GM10248 (cell line): ENCODE results near the gene TMC2.

Source experiments
- CTCF ChIA-PET: fragments of 300-600 bp; sonication (Branson Sonifier 250); formaldehyde crosslinking; extraction: SDS; loops from one replicate; lab custom pipeline; 2021; ENCODE audit warnings: antibody characterized with exemption; lab: Yijun Ruan, JAX
- POLR2A ChIA-PET: fragments of 350-650 bp; sonication (Branson Sonifier 250); formaldehyde crosslinking; extraction: SDS; loops from one replicate; lab custom pipeline; 2020; ENCODE audit warnings: antibody characterized with exemption; lab: Yijun Ruan, JAX
- DNase-seq: peaks from one replicate; pipeline ENCODE4 v3.0.0; 2012; ENCODE audit errors: extremely low spot score
- TF ChIP-seq, protein P1 (sequence below): IDR thresholded peaks from 2 replicates; pipeline ENCODE4 v1.5.1; 2012; ENCODE audit warnings: mild to moderate bottlenecking, low read depth; ENCODE audit errors: extremely low read depth, missing control alignments, control extremely low read depth

The TMC2 gene

DNA sequence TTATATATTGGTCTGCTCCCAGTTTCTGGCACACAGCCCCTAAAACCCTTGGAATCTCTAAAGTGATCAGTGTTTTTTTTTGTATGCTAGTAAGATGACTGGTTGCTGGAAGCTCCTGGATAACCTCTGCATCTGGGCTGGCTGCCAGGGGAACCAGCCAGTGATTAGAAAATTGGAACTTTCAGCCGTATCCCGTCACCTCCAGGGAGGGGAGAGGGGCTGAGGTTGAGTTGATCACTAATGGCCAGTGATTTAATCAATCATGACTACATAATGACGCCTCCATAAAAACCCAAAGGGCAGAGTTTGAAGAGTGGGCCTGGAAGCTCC is 68.1 kb downstream of the TMC2 start:
- DNase-seq, result no peak
- TF ChIP-seq, protein P1, sequence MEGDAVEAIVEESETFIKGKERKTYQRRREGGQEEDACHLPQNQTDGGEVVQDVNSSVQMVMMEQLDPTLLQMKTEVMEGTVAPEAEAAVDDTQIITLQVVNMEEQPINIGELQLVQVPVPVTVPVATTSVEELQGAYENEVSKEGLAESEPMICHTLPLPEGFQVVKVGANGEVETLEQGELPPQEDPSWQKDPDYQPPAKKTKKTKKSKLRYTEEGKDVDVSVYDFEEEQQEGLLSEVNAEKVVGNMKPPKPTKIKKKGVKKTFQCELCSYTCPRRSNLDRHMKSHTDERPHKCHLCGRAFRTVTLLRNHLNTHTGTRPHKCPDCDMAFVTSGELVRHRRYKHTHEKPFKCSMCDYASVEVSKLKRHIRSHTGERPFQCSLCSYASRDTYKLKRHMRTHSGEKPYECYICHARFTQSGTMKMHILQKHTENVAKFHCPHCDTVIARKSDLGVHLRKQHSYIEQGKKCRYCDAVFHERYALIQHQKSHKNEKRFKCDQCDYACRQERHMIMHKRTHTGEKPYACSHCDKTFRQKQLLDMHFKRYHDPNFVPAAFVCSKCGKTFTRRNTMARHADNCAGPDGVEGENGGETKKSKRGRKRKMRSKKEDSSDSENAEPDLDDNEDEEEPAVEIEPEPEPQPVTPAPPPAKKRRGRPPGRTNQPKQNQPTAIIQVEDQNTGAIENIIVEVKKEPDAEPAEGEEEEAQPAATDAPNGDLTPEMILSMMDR, result no peak
- CTCF ChIA-PET, result no interaction called here
- POLR2A ChIA-PET, result no interaction called here

DNA sequence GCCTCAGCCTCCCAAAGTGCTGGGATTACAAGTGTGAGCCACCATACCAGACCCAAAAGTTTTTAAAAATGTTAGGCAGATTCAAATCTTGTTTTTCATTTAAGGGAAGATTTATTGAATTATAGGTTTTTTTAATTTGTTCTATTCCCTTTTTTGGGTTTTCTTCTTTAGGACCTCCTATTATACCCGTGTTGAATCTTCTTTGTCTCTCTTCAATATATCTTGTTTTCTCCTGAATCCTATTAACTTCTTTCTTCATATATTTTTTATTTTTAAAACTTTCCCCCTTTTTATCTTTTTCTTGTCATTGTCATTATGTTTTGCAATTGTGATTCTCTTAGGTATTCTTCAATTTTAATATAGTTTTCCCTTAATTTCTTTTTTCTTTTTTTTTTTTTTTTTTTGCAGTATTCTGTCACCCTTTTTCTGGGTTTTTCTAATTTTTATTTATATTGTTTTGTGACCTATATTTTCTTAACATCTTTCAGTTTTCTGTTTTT is 70.2 kb downstream of the TMC2 start:
- TF ChIP-seq, protein P1, result no peak
- no peak for DNase-seq
- POLR2A ChIA-PET, result no interaction called here
- CTCF ChIA-PET, result interaction anchor here (1.4 kb wide), 1 partner anchor 85 kb away, joined by 5 read pairs; no protein-coding TSS in a partner anchor

DNA sequence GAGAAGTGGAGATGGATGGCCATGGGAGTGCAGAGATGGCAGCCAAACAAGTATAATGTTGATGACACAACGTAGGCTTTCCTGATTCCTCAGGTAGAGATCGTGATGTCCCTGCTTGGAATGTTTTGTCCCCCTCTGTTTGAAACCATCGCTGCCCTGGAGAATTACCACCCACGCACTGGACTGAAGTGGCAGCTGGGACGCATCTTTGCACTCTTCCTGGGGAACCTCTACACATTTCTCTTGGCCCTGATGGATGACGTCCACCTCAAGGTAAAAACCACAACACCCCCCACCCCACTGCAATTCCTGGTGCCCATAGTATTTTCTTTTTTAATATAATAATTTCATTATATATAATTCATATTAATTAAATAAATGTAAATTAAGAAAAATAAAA is 74.0 kb downstream of the TMC2 start:
- TF ChIP-seq, protein P1, result no peak
- no peak for DNase-seq
- CTCF ChIA-PET, result no interaction called here
- POLR2A ChIA-PET, result no interaction called here

DNA sequence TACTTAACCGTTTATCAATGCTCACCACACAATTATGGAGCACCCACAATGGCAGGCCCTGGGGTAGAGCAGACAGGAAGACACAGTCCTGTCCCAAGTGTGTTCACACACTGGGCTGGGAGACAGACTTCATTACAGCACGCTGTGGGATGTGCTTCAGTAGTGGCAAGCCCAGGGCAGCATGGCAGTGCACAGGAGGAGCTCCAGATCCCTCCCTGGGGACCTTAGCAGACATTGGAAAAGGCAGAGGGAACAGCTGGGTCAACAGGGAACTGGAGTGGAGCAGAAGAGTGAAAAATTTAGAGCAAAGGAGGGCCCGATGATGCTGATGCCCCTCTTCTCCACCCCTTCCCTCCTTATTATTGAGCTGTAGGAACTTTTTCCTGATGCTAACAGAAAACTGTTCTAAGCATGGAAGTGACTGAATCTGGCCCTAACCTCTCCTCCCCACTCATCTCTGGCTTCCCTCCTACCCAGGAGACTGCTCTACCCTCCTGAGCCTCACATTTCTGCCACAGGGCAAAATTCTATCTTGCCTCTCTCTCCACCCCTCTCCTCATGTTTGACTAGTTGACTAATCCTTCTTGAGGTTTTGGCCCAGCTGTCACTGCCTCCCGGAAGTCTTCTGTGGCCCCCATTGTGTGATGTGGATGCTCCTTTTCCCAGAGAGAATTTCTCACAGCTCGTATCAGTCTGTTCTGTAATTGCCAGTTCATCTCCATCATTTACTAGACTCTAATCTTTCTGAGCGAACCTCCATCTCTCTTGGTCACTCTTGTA is 74.8 kb downstream of the TMC2 start:
- ChIA-PET POLR2A (no interaction called here), CTCF (no interaction called here)
- TF ChIP-seq, protein P1, result no peak
- no peak for DNase-seq

DNA sequence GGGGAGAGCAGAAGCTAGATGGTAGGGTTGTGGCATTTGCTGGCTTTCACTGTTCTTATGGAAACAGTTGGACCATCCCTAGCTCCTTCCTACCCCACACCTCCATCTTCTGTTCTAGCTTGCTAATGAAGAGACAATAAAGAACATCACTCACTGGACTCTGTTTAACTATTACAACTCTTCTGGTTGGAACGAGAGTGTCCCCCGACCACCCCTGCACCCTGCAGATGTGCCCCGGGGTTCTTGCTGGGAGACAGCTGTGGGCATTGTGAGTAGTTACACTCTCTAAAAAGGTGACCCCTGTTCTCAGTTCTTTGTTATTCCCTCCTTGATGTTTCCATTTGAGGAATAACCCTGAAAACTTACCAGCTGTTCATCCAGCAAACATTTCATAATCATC is 75.7 kb downstream of the TMC2 start:
- ChIA-PET POLR2A (no interaction called here), CTCF (interaction anchor here (0.6 to 1.0 kb wide), 2 partner anchors 15 kb away, joined by 3 read pairs; no protein-coding TSS in a partner anchor)
- no peak for DNase-seq
- TF ChIP-seq, protein P1, result no peak

DNA sequence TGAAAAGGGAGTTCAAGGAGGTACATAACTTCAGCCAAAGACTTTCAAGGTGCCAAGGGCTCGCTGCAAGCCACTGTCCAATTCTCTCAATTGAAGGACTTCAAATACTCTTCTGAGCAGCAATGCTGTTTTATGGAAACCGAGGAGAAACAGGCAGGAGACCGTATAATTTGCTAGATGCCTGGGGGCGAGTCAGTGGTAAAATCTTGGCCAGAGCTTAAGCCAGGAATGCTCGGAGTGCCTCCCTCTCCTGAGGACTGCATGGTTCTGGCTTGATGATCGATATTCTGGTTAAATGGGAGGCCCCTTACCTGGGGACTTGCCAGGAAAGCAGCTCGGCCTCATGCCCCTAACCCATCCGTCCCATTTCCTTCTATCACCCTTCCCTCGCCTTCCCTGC is 80.3 kb downstream of the TMC2 start:
- POLR2A ChIA-PET, result no interaction called here
- TF ChIP-seq, protein P1, result no peak
- DNase-seq, result no peak
- CTCF ChIA-PET, result no interaction called here
